ENCODE results near the gene SRSF1.
"Not testable (repeated sequence)": the region's sequence is repeated elsewhere in the genome, so short reads cannot be mapped to it uniquely, and the experiment has no call there.

Gene SRSF1

DNA sequence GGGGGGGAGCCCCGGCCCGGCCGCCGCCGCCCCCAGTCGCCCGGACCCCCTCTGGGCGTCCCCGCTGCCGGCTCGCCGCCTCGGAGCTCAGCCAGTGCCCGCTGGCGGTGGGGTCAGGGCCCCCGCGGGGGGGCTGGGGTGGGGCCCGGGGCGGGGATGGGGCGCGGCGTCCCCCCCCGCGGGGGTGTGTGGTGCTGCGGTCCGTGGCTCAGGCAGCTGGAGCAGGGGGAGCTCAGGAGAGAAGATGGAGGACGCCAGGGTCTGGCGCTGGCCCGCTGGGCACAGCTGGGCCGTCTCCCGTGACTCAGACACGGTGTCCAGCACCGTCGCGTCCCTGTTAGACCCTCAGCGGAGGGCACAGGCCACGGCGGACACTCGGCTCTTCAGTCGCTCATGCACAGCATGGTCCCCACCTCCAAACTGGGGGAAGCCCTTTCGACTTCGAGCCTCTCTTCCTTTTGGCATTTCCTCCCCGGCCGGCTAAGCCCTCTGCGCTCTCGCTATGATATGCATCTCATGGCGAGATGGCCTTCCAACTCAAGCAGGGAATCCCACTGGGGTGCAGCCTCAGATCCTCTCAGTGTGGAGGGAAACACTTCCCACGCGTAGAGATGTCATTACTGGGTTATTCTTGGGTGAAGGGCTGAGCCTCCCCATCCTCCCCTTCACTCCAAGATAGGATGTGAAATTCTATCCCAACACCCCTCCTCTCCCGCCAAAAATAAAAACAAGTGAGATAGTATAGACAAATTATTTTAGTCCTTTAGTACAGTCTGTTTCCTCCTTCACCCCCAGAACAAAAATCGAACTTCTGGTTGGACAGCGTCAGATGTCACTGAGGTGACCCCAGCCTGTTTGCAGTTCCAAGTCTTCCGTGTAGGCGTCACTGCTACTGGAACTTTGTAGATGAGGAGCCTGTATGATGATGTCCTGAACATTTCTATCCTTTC, 18.5 kb downstream of the SRSF1 start:
- DNase-seq = peak; percentile 51 to 52

GRCh38 chr17:57987581-57988300, 19.3 kb downstream of the SRSF1 start, which contains the start of gene VEZF1:
Gene VEZF1 (minus strand): TSS chr17:57988254. CDS start chr17:57988111, 143 bp downstream.
- peak; percentile 69 to 74 for DNase-seq

DNA sequence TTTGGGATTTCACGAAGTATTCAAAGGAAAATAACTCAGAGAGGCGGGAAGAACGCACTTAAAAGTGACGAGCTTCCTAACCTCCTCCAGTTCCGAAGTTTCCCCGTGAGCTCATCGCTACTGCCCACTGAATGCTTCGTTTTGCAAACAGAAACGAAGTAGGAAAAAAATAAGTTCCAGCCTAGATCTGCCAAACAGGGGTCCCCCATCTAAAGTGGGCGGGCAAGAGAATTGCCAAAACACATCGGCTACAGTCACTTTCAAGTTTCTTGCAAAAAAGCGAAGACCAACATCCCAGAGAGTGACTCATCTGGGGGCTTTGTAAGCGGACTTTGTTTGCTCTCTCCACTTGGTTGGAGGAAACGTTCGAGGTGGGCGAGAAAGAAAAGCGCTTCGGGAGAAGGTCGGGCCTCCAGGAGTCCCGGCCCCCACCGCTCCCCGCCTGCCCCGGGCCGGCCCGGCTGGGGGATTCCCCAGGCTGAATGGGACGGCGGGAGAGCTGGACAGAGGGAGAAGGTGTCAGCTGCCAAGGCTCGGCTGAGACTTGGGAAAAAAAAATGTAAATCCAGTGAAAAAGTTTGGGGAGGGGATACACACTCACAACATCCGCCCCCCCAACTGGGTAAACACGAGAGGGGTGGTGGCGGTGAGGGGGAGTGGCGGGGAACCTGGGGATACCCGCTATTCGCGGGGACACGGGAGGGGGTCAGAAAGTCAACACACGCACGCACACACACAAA, 20.0 kb downstream of the SRSF1 start:
- peak; percentile 15 to 16 for DNase-seq

DNA sequence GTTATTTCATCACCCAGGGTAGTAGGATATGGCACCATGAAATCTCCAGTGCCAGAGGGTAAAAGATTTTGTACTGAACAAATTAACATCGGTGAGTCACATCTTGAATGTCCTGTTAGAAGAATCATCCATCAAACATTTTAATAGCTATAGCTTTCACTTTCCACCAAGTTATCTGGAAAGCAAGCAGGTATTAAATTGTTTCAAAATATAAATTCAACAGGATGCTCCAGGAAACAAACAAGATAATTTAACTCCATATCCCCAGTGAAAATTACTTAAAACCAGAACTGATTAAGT, 21.4 kb downstream of the SRSF1 start:
- no peak for DNase-seq

GRCh38 chr17:57984936-57985674, 21.9 kb downstream of the SRSF1 start:
- DNase-seq = no peak

GRCh38 chr17:57984261-57984890, 22.7 kb downstream of the SRSF1 start:
- no peak for DNase-seq

- no peak for DNase-seq
Observed at GRCh38 chr17:57983446-57983845, 23.6 kb downstream of the SRSF1 start.

DNA sequence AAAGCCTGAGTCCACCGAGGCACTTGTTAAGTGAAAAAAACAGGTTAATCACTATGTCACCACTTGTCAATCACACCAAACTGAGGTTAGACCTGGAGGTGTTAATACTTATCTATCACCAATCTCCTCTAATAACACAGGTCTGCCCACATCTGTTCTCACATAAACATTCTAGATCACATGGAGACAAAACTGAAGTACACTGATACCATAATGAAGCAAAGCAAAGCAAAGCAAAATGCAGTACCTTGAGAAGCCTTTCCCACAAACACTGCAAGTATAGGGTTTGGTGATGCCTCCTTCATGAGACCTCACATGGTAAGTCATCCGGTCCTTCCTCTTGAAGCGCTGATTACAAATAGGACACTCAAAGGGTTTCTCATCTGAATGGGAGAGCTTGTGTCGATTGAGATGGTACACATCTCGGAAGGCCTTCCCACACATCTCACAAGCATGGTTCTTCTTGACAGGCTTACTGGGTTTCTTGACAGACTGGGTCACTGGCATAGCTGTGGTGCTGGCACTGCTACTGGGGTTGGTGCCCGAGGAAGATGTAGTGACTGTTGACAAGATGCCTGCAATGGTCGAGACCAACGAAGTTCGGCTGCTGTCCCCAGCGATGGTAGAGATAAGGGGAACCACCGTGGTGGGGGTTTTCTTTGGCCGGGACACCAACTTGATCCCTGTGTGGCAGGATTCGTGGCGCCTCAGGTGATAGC, 24.4 kb downstream of the SRSF1 start:
- DNase-seq = no peak

DNA sequence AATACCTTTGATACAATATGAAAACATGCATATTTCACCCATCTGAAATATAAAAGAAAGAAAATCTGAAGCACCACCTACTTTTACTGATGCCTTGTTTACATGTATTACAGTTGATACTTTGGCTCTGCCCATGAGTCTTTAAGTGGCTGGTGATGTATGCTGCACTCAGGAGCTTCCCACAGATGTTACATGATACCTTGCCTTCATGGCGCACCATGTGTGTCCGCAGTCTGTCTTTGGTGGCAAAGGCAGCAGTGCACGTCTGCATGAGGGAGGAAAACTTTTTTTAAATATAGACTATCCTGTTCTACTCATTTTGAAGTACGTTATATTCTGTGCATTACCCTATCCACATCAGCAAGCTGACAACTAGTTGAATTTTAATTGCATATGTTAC, 26.5 kb downstream of the SRSF1 start:
- no peak for DNase-seq

DNA sequence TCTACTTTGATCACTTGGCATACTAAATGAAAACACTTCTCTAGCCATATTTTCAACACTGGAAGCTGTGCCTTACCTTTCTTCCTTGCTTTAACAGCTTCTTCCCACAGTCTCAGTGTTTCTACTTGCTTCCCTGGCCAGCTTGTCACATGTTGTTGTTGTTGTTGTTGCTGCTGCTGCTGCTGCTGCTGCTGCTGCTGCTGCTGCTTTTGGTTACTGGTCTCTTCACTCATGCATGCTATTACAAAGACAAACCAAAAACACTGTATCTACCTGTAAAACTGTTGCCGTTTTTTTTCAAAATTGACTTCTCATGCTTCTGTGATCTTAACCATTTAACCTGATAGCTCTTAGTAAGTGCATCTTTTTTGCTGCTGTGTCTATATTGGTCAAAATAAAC, 28.0 kb downstream of the SRSF1 start:
- DNase-seq = no peak

- no peak for DNase-seq
Observed at GRCh38 chr17:57976594-57976993, 30.5 kb downstream of the SRSF1 start.

DNA sequence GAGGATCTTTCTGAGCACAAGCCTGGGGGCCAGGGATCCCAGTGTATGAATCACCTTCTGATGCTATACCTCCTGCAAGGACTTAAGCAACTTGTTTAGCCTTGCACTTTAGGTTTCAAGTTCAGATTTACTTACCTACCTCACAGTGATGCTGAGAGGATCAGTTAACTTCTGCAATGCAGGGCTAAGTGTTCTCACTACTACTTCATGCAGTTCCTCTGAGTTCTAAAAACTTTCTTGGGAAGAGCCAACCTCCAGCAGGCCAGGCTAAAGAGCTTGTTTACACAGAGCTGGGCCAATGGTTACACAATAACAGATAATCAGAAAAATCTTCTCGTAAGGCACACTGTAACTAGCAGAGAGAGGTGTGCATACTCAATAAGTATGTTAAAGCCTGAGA, 32.0 kb downstream of the SRSF1 start:
- no peak for DNase-seq

- DNase-seq = not testable (repeated sequence)
Observed at GRCh38 chr17:57974053-57974824, 32.8 kb downstream of the SRSF1 start.

GRCh38 chr17:57972151-57972550, 34.9 kb downstream of the SRSF1 start:
- no peak for DNase-seq

DNA sequence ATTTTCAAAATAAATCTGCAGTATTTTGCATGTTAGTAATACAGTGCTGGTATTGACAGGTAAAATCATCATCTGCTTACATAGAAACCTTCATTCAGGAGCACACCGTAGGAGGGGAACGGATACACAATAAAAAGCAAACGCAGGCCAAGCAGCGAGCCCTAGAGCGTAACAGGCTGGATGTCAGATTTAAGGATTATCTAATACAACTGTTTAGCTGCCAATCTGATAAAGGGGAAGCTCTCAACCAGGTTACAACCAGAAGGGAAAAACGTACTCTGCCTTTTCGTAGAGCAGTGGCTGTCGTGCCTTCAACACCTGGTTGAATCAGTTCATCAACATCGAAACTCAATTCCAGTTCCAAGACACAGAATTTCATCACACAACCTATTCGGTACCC, 35.5 kb downstream of the SRSF1 start:
- DNase-seq = no peak

DNA sequence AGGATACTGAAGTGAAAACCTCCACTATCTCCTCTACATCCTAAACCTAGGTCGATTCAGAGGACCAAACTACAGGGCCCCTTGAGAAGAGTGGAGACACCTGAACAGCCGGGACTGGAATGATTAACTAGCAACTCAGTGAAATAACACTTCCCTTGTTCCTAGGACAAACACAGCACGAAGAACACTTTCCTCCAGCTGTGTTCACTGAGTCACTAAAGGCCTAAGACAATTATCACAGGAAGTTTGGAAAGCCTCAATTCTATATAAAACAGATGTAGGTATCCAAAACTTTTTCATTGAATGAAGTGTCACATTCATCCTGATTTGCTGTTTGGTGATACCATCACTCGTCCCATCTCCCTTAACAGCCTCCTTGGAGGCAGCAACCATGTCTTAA, 36.3 kb downstream of the SRSF1 start:
- no peak for DNase-seq

- no peak for DNase-seq
Observed at GRCh38 chr17:57968456-57968855, 38.6 kb downstream of the SRSF1 start.

- DNase-seq = no peak
Observed at GRCh38 chr17:57966875-57967274, 40.2 kb downstream of the SRSF1 start.

GRCh38 chr17:57966246-57966645, 40.8 kb downstream of the SRSF1 start:
- no peak for DNase-seq

- DNase-seq = no peak
Observed at GRCh38 chr17:57965521-57966160, 41.4 kb downstream of the SRSF1 start.
